Effector CD4-positive, alpha-beta T cell (primary cell): Measurements from ENCODE around the gene TREX2.

ENCODE experiments used
- DNase-seq: peaks from one replicate; pipeline ENCODE4 v3.0.0-alpha.2; 2020

The TREX2 gene

GRCh38 chrX:153454901-153455550, 9.2 kb upstream of the TREX2 start:
- no peak for DNase-seq

GRCh38 chrX:153450949-153451277, 5.1 kb upstream of the TREX2 start:
- no peak for DNase-seq

- no peak for DNase-seq
Observed at GRCh38 chrX:153450114-153450948, 4.5 kb upstream of the TREX2 start.

GRCh38 chrX:153449368-153450113, 3.7 kb upstream of the TREX2 start:
- DNase-seq = no peak

- no peak for DNase-seq
Observed at GRCh38 chrX:153448556-153449367, 2.9 kb upstream of the TREX2 start.

GRCh38 chrX:153447581-153447960, 1.7 kb upstream of the TREX2 start:
- no peak for DNase-seq

- no peak for DNase-seq
Observed at GRCh38 chrX:153446950-153447580, 1.2 kb upstream of the TREX2 start.

- no peak for DNase-seq
Observed at GRCh38 chrX:153446636-153446936, 730 bp upstream of the TREX2 start.

- no peak for DNase-seq
Observed at GRCh38 chrX:153445106-153445855, 575 bp downstream of the TREX2 start.

GRCh38 chrX:153444333-153445011, 1.4 kb downstream of the TREX2 start:
- no peak for DNase-seq

- DNase-seq = no peak
Observed at GRCh38 chrX:153443476-153444332, 2.2 kb downstream of the TREX2 start.

GRCh38 chrX:153442463-153442862, 3.4 kb downstream of the TREX2 start:
- DNase-seq = no peak

GRCh38 chrX:153441981-153442380, 3.9 kb downstream of the TREX2 start:
- no peak for DNase-seq

- DNase-seq = no peak
Observed at GRCh38 chrX:153441296-153441695, 4.6 kb downstream of the TREX2 start.

GRCh38 chrX:153440556-153441135, 5.2 kb downstream of the TREX2 start:
- DNase-seq = no peak

- no peak for DNase-seq
Observed at GRCh38 chrX:153439977-153440376, 5.9 kb downstream of the TREX2 start.

- no peak for DNase-seq
Observed at GRCh38 chrX:153438532-153438931, 7.3 kb downstream of the TREX2 start.

- DNase-seq = no peak
Observed at GRCh38 chrX:153435845-153436244, 10.0 kb downstream of the TREX2 start.

GRCh38 chrX:153434801-153435200, 11.1 kb downstream of the TREX2 start:
- DNase-seq = no peak

- DNase-seq = no peak
Observed at GRCh38 chrX:153433781-153434285, 12.0 kb downstream of the TREX2 start.
